Measurements from ENCODE around the gene POLN.

- TF ChIP-seq POLR2A (IDR thresholded peaks at IDR 0.05; ENCODE audit: low read depth, low read length) (no peak), CTCF (conservative IDR thresholded peaks at IDR 0.05; ENCODE audit: low read depth, low read length) (no peak), RAD21 (IDR thresholded peaks at IDR 0.05; ENCODE audit: low read length) (no peak), CHD1 (IDR thresholded peaks at IDR 0.05; ENCODE audit: low read depth, low read length) (no peak), USF2 (IDR thresholded peaks at IDR 0.05; ENCODE audit: low read depth, low read length) (no peak), NFE2L2 (IDR thresholded peaks at IDR 0.05; ENCODE audit: low read depth, low read length) (no peak), MXI1 (IDR thresholded peaks at IDR 0.05; ENCODE audit: borderline replicate concordance, low read depth, low read length) (no peak), ELK1 (IDR thresholded peaks at IDR 0.05; ENCODE audit: borderline replicate concordance, low read depth, low read length) (no peak), MAZ (IDR thresholded peaks at IDR 0.05; ENCODE audit: borderline replicate concordance, low read depth, low read length) (no peak), RCOR1 (IDR thresholded peaks at IDR 0.05; ENCODE audit: insufficient replicate concordance, low read length) (no peak), RFX5 (IDR thresholded peaks at IDR 0.05; ENCODE audit: low read depth, low read length) (no peak)
Measured at GRCh38 chr4:2172627-2173231, 69.2 kb downstream of the POLN start.

Data from IMR-90 (cell line).